ENCODE results near the gene ITPR1. TPM values are rescaled to one million over a fixed set of nuclear protein-coding genes. Genes with fewer than 3 reads are reported as not detected.
A peak's percentile ranks its signal among the peaks of the same experiment; 100 is the strongest.

ITPR1 gene
- total RNA-seq, 1 donor from 2014 or later, result 30.4 TPM

DNA sequence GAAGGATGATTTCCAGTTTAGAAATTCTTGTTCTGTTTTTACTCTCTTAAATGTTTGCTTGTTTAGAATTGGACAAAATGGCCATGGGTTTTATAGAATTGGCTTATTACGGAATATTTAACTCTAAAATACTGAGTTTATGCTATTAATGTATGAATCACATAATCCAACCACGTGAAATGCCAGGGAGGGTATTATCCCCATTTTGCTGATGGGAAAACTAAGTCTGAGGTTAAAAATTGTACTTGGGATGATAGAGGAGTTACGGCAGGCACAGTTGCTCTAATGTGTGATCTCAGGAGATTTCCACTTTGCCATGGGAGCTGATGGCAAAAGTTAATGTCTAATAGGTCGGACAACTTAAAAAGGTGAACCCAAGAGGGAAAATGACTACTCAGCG, 194.4 kb downstream of the ITPR1 start:
- no peak for DNase-seq

DNA sequence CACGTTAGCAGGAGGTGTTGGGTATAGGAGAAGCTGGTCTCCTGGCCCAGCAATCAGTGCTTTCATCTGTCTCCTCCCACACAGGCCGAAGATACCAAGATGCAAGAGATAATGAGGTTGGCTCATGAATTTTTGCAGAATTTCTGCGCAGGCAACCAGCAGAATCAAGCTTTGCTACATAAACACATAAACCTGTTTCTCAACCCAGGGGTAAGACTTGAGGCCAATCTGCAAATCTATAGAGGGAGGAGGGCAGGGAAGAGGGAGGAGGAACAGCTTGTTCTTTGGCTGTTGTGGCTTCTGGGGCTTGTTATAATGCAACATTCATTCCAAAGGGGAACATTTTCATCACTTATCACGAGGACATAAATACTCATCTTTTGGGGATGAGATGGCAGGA, 195.3 kb downstream of the ITPR1 start:
- no peak for DNase-seq

DNA sequence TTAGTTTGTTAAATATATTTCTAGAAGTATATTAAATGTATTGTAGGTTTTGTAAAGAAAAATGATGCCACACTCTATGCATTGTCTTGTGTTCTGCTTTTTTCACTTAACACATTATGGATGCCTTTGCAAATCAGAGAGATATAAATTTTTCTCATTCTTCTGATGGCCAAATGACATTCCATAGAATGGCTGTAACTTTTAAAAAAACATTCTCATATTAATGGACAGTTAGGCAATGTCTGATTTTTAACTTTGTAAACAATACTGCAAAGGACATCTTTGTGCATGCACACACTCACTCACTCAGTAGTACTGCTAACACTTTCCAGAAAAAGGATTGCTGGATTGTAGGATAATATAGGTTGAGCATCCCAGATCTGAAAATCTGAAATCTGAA, 195.9 kb downstream of the ITPR1 start:
- no peak for DNase-seq

- no peak for DNase-seq
These were observed 197.1 kb downstream of the ITPR1 start for GRCh38 chr3:4690277-4690676.

GRCh38 chr3:4693620-4694019, 200.5 kb downstream of the ITPR1 start:
- no peak for DNase-seq

DNA sequence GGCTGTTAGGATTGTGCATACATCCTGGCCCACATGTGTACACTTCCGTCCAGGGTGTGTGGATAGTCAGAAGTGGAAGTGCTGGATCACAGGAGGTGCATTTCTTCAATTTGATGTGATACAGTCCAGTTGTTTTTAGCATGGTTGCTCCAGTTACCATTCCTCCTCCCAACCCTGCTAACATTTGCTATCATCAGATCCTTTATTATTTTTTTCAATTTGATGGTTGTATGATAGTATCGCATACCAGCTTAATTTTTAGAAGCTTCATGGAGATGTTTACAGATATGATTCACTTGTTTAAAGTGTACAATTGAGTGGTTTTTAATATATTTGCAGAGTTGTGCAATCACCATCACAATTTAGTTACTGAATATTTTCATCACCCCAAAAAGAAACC, 202.7 kb downstream of the ITPR1 start:
- no peak for DNase-seq

- no peak for DNase-seq
These were observed 203.1 kb downstream of the ITPR1 start for GRCh38 chr3:4696266-4696665.

DNA sequence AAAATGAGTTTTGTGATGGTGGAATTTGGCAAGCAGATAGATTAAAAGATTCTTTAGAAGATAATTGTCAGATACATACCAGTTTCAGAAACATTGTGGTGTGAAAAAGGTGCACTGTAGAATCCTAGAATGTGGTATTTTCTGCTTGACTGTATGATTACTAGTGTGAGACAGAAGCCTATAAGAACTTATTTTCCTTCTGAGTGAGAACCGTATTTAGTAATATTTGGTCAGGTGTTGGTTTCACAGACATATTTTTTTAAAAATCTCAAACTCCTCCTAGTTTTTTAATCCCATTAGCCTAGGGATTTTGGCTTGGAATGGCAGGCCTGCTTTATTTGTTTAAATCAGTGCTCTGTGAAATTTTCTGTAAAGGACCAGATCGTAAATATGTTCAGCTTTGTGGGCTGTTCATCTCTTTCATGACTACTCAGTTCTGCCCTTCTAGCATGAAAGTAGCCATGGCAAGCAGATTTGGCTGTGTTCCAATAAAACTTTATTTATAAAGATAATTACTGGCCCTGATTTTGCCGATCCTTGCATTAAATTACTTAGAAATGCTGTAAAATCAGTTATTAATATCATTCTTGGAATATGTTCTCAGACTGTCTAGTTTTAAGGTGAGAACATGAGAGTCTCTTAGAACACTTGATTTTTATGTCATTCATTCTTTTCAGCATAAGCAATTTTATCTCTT, 205.1 kb downstream of the ITPR1 start:
- no peak for DNase-seq

DNA sequence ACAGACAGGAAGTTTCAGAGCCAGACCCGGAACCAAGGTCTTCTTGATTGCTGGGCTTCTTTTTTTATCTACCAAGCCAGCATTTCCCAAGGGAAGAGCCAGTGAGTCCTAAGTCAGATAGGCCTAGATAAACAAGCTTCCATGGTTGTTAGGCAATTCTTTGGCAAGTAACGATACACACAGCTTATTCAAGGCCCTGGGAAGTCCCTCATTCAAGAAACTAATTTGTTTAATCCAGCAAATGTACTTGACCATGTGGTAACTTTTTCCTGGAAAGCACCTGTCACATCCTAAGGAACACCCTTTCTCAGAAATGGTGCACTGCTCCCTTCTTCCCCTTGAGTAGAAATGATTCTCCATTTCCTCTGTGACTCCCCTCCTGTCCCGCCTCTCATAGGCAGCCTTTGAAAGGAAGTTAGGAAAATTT, 209.9 kb downstream of the ITPR1 start:
- DNase-seq, result no peak

- DNase-seq, result no peak
These were observed 211.4 kb downstream of the ITPR1 start for GRCh38 chr3:4704552-4704951.

- no peak for DNase-seq
These were observed 214.2 kb downstream of the ITPR1 start for GRCh38 chr3:4707324-4707723.

DNA sequence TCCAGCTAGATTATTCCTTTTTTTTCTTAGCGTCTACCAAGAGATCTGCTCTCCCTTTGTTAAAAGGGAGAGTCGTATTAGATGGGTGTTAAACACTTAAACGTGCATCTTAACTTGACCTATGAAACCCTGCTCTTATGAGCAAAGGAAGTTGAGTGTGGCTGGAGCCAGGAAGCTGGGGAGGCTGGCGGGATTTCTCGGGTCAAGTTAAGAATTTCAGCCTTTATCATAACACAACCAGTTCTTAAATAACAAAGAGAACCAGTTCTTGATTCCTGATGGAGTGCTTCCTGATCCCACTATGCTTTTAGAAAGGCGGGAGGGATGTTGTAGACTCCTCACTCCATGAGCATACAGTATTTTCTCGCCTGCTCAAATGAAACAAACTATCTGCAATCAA, 215.1 kb downstream of the ITPR1 start:
- DNase-seq, result no peak

DNA sequence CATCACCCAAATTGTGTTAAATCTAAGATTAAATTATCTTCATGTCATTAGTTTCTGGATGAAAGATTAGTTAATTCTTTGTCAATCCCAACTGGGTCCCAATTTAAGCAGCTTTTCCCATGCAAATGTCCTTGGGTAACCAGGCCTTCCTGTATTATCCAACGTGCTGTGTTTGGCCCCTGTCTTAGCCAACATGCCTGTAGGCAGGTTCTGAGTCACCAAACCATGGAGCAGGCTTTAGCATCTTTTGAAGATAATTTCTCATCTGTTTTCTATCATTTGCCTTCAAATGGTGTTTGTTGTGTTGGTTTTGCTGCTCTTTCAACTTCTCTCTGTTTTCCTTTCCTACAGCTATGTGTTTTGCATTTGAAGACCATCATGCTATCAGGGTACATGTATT, 216.2 kb downstream of the ITPR1 start:
- DNase-seq, result no peak

DNA sequence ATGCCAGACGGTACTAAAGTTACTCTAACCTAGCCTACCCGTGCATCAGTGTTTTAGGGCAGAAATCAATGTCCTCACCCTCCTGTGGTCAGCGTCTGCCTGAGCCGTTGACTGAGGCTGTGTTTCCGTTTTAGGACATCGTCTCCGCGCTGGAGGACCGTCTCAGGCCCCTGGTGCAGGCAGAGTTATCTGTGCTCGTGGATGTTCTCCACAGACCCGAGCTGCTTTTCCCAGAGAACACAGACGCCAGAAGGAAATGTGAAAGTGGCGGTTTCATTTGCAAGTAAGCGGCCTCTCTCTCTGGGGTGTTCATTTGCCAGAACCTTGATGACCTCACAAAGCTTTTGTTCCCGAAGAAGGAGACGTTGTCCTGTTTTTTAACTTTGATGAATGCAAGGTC, 217.0 kb downstream of the ITPR1 start:
- no peak for DNase-seq

DNA sequence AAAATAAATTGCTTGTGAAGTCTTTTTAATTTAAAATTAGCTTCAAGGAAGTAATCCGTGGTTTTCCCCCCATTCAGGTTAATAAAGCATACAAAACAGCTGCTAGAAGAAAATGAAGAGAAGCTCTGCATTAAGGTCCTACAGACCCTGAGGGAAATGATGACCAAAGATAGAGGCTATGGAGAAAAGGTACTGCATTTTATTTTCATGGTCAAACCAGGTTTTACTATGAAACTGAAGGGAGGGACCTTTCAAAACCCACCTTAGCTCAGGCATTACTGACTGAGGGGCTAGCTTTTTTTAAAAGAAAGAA, 218.5 kb downstream of the ITPR1 start:
- no peak for DNase-seq

DNA sequence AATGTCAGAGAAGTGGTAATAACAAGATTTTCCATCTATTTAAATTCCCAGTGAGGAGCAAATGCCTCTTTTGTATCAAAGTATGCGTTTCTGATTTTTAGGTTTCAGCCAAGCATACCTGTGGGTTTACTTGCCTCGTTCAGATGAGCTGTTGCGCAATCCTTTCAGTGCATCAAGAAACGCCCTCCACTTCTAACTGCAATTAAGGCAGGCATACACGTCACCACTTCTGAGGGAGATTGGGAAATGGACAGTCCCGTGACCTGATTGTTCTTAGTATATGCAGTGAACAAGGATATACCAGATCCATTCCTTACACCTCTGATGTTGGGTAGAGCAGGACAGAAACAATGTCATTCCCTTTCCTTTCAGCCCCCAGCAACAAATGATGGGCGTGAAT, 219.0 kb downstream of the ITPR1 start:
- DNase-seq, result peak; percentile 16

DNA sequence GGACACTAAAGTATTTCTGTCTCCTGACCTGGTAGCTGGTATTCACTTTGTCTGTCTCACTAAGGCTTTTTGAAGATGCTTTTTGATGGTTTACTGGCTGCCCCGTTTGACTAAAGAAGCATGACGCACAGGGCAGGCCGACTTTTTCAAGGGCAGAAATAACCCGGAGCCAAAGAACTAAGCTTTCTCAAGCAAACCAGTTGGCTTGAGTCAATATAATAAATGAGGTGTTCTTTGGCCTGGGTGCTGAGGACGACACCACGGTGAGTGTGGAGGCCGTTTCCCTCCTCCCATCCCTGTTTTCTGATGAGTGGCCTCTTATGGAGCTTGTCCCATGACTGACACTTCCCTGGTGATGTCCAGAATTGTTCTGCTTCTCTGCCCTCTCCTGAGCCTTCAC, 220.9 kb downstream of the ITPR1 start:
- DNase-seq, result no peak

DNA sequence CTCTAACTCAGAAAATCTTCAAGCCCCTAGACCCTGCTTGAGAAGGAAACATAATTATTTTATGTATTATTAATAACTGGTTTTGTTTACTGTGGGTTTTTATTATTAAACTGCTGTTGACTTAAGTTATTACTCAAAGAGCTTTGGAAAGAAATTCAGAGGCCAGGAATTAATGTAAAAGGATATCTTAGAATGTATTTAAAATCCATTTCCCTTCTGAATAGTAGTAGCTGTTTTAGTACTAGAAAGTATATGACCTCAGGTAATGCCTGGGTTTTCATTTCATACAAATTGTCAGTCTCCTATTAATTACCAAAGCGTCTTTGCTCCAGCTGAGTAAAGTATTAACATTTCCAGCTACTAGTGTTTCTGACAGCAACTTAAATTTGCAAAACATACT, 223.1 kb downstream of the ITPR1 start:
- no peak for DNase-seq

- peak; percentile 27 for DNase-seq
These were observed 223.7 kb downstream of the ITPR1 start for GRCh38 chr3:4716706-4717362.

DNA sequence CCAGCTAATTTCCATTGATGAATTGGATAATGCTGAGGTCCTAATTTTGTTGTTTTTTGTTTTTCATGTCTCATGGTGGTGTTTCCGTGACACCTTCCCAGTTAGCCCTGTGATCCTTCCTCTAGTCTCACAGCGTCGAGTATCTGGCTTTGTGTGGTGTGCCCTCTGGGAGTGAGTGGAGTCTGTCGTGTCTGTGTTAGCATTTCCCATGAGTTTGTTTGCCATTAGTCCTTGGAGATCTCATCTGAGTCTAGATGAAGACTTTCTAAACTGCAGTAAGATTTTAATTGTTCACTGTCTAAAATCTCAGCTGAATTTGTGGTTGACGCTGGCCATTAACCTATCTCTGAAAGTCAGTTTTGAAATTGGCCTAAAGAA, 224.2 kb downstream of the ITPR1 start:
- no peak for DNase-seq

- DNase-seq, result no peak
These were observed 225.1 kb downstream of the ITPR1 start for GRCh38 chr3:4718179-4718736.

- DNase-seq, result peak; percentile 41
These were observed 225.9 kb downstream of the ITPR1 start for GRCh38 chr3:4719046-4719501.

- no peak for DNase-seq
These were observed 227.3 kb downstream of the ITPR1 start for GRCh38 chr3:4720316-4721075.
